Cardiac muscle cell (in vitro differentiated cells and primary cell): Measurements from ENCODE around the gene GPC4. TPM values are rescaled to one million over a fixed set of nuclear protein-coding genes. Genes with fewer than 3 reads are reported as not detected.

Experiments used
- DNase-seq, 2 donors: peaks; one replicate each; pipeline versions ENCODE4 v3.0.0 to v3.0.0-alpha.2; 2010 to 2017; ENCODE audit warnings: low read depth in 1 of 2, low spot score in 1 of 2
- H3K27ac ChIP-seq: fragments of 200-600 bp; sonication (generic); 2 replicates; pipeline ENCODE4 v1.5.1; 2016
- H3K27me3 ChIP-seq: fragments of 200-600 bp; sonication (generic); 2 replicates; pipeline ENCODE4 v1.6.0; 2016; ENCODE audit warnings: control low read depth
- H3K36me3 ChIP-seq: fragments of 200-600 bp; sonication (generic); 2 replicates; pipeline ENCODE4 v1.5.1; 2016; ENCODE audit warnings: control low read depth
- H3K4me1 ChIP-seq: fragments of 200-600 bp; sonication (generic); 2 replicates; pipeline ENCODE4 v1.8.1; 2017; ENCODE audit warnings: low read depth, mild to moderate bottlenecking, mixed run types
- H3K4me3 ChIP-seq: fragments of 200-600 bp; sonication (generic); 2 replicates; pipeline ENCODE4 v1.5.1; 2016; ENCODE audit warnings: mild to moderate bottlenecking
- H3K9me3 ChIP-seq: fragments of 200-600 bp; sonication (generic); 2 replicates; pipeline ENCODE4 v1.5.1; 2017; ENCODE audit warnings: low read depth, mild to moderate bottlenecking, control low read depth
- polyA plus RNA-seq: library from polyadenylated mRNA; unstranded; fragments of >200 nt; fragmentation: Nextera tagmentation; extraction: Ambion mirVana; gene quantifications from 2 replicates; pipeline ENCODE4 v1.2.1, GENCODE V29; 2016
- total RNA-seq: library from RNA; depleted of rRNA; stranded (reverse); fragments of >200 nt; gene quantifications from 2 replicates; pipeline ENCODE4 v1.2.3, GENCODE V29; 2016
- TF ChIP-seq, protein P1 (sequence below): IDR thresholded peaks from 2 replicates; pipeline ENCODE4 v1.5.1; 2012; ENCODE audit warnings: low read depth, mild to moderate bottlenecking, low read length

Gene GPC4
- total and polyA plus RNA-seq, 2 experiments from 2014 or later, result 13.1 to 17.3 TPM

DNA sequence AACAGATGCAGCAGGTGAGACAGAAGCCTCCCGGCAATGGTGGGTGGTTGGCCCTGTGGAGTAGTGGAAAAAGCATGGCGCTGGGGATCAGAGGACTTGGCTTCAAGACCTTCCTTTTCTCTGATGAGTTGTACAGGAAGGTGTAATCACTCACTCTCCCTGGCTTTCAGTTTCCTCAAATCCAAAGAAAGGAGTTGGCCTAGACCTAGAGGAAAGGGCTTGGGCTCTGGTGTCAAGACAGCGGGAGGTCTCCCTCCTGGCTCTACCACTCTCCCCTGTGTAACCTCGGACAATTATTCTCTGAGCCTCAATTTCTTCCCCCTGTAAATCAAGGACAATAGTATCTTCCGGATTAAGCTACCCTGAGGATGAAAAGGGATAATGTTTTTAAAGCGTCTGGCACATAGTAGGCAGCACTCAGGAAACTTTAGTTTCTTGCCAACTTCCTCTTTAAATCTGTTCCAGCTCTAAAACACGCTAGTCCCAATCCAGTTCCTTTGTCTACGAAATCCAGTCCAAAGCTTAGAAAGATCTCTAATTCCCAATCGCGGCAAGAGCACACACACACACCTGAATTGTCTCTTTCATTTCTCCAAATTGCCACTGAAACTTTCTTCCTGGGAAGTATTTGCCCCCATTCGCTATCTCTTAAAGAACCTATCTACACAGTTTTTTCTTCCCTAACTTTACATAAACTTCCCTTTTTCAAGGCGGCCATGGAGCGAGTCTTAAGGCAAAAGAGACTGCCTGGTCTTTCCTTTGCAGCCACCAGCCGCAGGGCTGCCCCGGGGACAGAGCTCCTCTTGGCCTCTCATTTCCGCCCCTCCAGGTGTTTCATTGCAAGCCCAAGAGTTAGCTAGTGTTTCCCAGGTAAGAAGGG, 29.9 kb upstream of the GPC4 start:
- peaks cover 5% of the 10 kb centered on the region for H3K4me1 ChIP-seq
- no peaks in the 10 kb centered on the region for H3K9me3 ChIP-seq
- H3K4me3 ChIP-seq, result peak overlapping the region; percentile 34
- TF ChIP-seq, protein P1, sequence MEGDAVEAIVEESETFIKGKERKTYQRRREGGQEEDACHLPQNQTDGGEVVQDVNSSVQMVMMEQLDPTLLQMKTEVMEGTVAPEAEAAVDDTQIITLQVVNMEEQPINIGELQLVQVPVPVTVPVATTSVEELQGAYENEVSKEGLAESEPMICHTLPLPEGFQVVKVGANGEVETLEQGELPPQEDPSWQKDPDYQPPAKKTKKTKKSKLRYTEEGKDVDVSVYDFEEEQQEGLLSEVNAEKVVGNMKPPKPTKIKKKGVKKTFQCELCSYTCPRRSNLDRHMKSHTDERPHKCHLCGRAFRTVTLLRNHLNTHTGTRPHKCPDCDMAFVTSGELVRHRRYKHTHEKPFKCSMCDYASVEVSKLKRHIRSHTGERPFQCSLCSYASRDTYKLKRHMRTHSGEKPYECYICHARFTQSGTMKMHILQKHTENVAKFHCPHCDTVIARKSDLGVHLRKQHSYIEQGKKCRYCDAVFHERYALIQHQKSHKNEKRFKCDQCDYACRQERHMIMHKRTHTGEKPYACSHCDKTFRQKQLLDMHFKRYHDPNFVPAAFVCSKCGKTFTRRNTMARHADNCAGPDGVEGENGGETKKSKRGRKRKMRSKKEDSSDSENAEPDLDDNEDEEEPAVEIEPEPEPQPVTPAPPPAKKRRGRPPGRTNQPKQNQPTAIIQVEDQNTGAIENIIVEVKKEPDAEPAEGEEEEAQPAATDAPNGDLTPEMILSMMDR, result no peak
- no peaks in the 10 kb centered on the region for H3K36me3 ChIP-seq
- no peak overlapping the region for H3K27ac ChIP-seq
- H3K27me3 ChIP-seq, result no peaks in the 10 kb centered on the region
- peak; percentile 2 to 30 for DNase-seq

DNA sequence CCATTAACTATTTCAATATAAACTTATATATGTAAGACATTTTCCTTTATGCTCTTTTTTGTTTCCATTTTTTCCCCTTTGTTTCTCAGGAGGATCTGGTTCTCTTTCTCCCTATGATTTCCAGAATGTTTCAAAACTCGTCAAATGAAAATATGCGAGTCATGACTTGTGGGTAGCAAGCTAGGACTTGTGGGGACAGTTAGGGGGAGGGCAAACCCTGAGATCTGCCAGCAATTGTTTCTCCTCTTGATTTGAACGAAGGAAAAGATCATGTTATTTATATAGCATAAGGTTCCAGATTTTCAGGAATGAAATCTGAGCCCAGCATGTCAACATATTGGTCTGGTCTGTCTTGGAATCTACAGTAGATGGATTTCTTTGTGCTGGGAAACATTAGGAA, 28.9 kb upstream of the GPC4 start:
- no peak overlapping the region for H3K27ac ChIP-seq
- no peaks in the 10 kb centered on the region for H3K27me3 ChIP-seq
- no peak overlapping the region for H3K4me3 ChIP-seq
- DNase-seq, result no peak
- TF ChIP-seq, protein P1, result no peak
- H3K9me3 ChIP-seq, result no peaks in the 10 kb centered on the region
- H3K4me1 ChIP-seq, result peaks cover 5% of the 10 kb centered on the region
- no peaks in the 10 kb centered on the region for H3K36me3 ChIP-seq

DNA sequence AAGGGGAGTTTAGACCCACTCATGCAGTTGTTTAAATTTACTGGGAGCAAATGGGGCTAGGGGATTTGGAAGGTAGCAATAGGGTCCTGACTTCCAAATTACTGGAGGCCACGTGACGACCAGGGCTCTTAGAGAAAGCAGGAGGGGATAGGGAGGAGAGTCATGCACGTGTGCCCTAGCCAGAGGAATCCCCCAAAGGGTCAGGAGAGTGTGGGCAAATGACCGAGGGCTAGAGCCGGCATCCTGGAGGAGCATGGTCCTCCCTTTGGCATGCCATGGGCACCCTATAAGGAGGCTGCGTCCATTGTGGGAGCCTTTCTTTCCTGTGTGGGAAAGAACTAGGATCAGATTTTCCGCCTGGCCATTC, 25.5 kb upstream of the GPC4 start:
- no peak for DNase-seq
- Histone ChIP-seq H3K27me3 (no peaks in the 10 kb centered on the region), H3K4me1 (no peaks in the 10 kb centered on the region), H3K4me3 (no peak overlapping the region), H3K27ac (no peak overlapping the region), H3K36me3 (no peaks in the 10 kb centered on the region), H3K9me3 (no peaks in the 10 kb centered on the region)
- TF ChIP-seq, protein P1, result no peak

DNA sequence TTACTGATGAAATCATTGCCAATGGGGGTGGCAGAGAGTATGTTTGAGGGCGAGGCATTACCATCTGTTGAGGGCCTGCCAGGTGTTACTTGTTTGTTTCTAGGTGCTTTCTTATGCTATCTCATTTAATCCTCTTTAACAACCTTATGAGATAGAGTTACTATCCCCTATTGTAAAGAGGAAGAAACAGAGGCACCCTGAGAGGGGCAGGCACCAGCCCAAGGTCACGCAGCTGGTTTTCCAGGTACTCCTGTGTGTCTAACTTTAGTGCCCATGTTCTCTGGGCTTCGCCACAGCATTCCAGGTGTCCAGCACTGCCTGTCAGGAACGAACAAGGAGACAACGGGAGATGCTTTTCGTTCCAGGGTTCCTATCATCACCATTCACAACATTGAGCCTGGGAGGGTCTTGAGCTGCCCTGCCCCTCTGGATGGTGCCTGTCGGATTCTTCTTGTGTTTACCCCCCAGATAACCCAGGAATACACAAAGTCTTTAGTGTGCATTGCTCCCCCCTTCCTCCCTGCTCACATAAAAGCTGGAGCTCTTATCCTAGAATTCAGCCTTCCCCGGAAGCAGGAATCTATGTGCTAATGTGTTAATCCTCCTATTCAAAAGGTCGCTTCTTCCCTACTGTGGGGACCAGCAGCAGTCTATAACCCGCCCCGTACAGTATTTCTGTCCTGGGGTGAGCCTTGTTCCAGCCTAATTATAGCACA, 24.9 kb upstream of the GPC4 start:
- Histone ChIP-seq H3K27me3 (no peaks in the 10 kb centered on the region), H3K9me3 (no peaks in the 10 kb centered on the region), H3K4me1 (no peaks in the 10 kb centered on the region), H3K4me3 (no peak overlapping the region), H3K27ac (no peak overlapping the region), H3K36me3 (no peaks in the 10 kb centered on the region)
- DNase-seq, result no peak
- TF ChIP-seq, protein P1, result no peak

DNA sequence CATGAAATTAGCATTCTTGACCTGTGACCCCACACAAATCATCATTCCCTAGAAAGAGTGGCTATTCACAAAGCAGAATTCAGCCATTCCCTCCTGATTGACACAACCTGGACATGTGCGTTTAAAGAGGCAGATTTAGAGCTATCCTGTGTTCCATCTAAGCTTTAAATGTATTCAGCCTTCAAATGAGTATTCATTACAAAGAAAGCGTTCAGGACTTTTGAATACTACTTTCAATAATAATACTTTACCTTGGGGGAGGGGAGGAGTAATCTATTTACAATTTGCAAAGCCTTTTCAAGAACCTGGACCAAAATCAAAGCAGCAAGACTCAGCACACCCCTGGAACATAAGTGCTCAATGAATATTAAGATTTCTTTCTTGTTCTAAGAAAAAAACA, 22.5 kb upstream of the GPC4 start:
- Histone ChIP-seq H3K36me3 (no peaks in the 10 kb centered on the region), H3K27ac (no peak overlapping the region), H3K4me3 (no peak overlapping the region), H3K27me3 (no peaks in the 10 kb centered on the region), H3K9me3 (no peaks in the 10 kb centered on the region), H3K4me1 (no peaks in the 10 kb centered on the region)
- DNase-seq, result no peak
- TF ChIP-seq, protein P1, result no peak
